Stimulated activated CD4-positive, alpha-beta T cell treated with anti-CD3 and anti-CD28 coated beads, TNF-alpha, amount 100 ng/mL, for 1 hour (primary cell): ENCODE results near the gene IL1RN.

Source experiments
- DNase-seq, 3 donors: peaks; one replicate each; pipeline ENCODE4 v3.0.0-alpha.2; 2020; ENCODE audit warnings: low read depth in 3 of 3, low spot score in 1 of 3

Gene IL1RN

DNA sequence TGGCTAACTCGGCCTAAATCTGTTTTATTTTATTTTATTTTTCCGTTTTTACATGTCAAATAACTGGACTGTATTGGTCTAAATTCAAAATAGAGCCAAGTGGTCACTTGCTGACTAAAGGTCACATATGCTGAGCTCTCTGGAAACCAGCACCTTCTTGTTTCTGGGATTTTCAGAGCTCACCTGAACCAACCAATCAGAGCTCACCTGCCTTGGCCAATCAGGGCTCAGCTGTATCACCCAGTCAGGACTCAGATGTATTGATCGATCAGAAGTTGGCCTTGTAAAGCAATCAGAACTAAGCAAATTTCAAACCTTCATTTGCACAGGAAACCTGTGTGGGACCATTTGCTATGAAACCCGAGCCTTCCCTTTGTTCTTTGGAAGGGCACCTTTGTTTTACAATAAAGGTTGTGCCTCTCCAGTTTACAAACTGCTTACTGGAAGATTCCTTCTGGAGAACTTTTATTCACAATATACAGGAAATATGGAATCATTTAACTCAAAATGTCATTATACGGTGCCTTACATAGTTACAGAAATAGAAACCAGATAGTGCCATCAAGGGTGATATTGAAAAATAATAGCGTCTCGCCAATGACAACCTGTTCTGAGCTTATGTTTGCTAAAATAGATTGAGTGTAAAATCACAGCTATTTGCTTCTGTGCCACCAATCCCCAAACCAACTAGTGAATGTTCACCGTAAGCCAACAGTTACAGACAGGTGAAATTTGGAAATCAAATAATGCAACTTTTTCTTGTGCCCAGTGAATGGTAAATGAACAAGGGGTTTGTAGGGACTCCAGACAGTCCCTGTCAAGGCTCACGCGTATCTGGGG, 29.1 kb downstream of the IL1RN start:
- no peak for DNase-seq

DNA sequence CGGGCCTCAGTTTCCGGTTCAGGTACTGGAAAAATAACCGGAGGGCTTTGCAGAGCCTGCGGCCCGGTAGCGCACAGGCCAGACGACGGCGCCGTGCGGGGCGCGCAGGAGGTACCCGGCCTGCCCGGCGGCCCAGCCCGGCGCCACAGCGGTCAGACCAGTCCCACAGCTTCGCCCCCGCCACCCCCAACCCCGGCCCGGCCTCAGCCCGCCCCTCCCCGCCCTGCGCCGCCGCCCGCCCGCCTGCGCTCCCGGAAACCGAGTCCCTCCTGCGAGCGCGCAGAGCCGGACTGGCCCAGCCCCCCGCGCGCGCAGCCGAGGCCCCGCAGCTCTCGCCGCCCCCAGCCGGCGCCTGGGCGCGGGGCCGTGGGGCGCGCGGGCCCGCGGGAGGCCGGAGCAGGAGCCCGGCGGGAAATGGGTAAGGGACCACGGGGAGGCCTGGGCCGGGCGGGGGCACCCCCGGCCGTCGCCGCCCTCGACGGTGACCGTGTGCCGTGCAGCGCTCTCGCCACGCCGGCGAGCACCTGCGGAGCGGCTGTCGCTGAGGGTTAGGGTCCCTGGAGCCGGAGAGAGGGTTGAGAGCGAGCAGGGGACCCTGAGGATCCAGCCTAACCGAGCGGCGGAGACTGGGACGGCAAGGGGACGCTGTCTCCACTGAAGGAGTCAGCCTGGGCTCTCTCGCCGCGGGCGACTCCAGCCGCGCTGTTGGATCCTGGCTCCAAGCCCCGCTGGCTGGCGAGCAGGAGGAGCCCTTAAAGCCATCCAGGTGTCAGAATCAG, 29.9 kb downstream of the IL1RN start:
- DNase-seq: no peak

- no peak for DNase-seq
Observed at GRCh38 chr2:113157897-113158753, 30.7 kb downstream of the IL1RN start.

- DNase-seq: no peak
Observed at GRCh38 chr2:113158884-113159553, 31.6 kb downstream of the IL1RN start.

DNA sequence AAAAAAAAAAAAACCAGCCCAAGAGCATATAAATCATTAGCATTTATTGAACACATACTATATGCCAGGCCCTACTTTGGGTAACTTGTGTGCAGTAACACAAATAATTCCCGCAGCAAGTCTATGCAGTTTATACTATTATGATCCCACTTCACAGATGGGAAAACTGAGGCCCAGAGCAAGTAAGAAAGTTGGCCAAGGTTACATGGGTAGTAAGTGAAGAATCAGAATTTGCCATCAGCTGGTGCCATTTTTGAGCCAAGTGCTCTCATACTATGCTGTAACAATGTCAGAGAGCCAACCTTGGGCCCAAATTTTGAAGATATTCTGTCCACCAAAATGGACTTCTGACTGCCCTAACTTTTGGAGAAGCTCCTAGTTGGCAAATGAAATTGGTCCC, 32.9 kb downstream of the IL1RN start:
- no peak for DNase-seq

DNA sequence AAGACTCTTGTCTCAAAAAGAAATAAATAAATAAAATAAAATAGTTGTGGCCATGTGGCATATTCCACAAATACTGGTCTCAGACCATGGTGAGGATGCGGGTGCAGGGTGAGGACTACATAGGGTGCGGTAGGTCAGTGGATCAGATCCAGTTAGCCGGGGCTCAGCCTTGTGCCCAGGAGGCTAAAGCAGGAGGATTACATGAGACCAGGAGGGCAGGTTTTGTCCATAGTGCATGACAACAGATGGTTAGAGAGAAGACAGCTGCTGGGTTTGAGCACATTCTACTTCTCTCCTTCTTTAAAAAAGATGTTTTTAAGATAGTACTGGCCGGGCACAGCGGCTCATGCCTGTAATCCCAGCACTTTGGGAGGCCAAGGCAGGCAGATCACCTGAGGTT, 33.6 kb downstream of the IL1RN start:
- no peak for DNase-seq

GRCh38 chr2:113162173-113162572, 34.8 kb downstream of the IL1RN start:
- no peak for DNase-seq

GRCh38 chr2:113162869-113163268, 35.5 kb downstream of the IL1RN start:
- no peak for DNase-seq

DNA sequence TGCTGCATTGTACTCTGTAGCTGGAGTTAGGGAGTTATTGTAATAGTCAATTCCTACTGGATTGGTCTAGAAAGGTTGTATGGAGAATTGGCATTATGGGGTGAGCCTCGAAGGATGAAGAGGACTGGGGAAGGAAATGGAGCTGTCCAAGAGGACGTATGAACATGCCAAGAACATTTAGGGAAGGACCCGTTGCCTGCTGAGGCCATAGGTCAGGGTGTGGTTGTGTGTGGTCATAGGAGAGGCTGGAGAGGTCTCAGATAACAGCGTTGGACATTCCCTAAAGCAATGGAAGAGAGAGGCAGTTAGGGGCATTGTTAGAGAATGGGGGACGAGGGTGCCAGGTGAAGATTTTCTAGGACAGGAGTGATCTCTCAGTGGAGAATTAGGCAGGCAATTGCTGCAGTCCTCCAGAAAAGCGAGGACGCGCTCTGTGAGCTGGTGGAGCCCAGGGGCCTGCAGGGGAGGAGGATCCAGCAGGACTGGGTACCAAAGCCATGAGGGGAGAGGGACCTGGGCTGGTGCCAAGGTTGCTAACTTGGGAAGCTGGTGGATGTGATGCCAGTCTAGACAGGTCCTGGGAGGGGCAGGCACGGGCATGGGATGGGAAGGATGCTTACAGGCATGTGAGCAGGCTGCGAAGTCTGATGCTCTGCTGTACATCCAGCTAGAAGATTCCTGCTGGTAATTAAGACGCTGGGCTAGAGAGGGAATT, 37.0 kb downstream of the IL1RN start:
- no peak for DNase-seq

DNA sequence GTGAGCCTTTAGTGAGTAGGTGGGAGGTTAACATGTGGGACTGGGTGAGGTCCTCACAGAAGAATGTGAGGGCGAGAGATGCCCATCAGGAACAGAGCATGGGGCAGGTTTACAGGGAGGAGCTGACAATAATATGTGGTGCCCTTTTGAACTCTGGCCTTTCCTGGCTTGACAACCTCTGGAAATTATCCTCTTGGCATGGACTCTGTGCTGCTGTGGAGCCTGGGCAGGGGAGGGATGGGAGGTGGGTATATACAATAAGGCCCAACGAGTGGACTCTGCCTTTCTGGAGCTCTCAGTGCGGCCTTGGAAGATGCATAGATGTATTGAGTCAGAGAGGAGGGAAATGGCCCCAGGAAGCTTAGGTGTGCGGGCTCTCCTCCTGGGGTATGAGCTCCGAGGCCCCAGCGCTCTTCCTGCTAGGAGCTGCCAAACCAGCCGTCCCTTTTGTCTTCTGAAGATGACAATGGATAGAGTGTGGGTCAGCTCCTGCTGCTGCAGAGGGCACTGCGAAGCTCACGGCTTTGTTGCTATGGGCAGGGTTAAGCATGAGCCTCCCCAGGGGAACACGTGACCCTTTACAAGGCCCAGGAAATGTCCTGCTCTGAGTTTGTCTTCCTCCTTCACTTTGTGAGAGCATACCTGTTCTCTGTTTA, 37.7 kb downstream of the IL1RN start:
- DNase-seq: no peak

DNA sequence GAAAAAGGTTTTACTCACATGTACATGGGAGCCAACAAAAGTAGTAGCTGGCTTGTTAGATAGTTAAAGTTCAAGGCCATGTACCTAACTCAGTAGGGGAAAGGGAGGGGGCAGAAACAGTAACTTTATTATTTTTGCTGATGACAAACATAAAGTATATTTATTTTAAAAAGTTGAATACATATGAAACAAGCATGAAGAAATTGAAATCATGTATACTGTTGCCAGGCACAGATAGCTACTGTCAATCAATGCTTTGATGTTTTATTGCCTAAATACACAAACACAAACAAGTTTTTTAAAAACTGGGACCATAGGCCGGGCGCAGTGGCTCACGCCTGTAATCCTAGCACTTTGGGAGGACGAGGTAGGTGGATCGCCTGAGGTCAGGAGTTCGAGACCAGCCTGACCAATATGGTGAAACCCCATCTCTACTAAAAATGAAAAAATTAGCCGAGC, 38.8 kb downstream of the IL1RN start:
- no peak for DNase-seq

- no peak for DNase-seq
Observed at GRCh38 chr2:113167115-113167932, 39.9 kb downstream of the IL1RN start.

DNA sequence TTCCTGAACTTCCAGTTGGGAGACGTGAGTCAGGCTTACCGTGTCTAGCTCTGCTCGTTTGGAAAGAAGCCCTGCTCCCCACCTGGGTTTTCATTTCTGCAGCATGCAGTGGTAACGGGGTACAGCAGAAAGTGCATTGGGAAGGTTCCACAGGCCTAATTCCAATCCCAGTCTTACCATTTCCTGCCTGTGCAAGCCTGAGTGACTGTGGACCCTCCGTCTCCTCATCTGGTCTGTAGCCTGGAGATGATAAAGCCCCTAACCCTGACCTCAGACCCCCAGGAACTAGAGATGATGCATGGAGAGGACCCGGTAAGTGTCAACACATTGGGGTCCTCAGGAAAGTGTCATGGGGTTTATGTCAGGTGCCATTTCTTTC, 40.6 kb downstream of the IL1RN start:
- no peak for DNase-seq

DNA sequence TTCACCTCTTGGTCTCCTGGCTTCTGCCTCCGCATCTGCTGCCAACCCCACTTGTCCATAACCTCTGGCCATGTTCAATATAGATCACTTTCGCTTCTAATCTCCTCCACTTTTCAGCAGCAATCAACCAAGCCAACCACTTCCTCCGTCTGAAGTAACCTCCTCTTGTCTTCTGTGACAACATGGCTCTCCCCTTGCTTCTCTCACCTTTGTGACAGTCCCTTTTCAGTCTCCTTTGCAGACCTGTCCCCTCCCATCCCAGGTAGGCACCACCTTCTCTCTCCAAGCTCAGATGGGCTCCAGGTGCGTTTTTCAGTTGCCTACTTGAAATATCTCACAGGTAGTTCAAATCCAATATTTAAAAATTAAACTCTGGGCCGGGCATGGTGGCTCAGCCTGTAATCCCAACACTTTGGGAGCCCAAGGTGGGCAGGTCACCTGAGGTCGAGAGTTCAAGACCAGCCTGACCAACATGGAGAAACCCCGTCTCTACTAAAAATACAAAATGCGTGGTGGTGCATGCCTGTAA, 41.7 kb downstream of the IL1RN start:
- no peak for DNase-seq

- DNase-seq: no peak
Observed at GRCh38 chr2:113169586-113169985, 42.2 kb downstream of the IL1RN start.

DNA sequence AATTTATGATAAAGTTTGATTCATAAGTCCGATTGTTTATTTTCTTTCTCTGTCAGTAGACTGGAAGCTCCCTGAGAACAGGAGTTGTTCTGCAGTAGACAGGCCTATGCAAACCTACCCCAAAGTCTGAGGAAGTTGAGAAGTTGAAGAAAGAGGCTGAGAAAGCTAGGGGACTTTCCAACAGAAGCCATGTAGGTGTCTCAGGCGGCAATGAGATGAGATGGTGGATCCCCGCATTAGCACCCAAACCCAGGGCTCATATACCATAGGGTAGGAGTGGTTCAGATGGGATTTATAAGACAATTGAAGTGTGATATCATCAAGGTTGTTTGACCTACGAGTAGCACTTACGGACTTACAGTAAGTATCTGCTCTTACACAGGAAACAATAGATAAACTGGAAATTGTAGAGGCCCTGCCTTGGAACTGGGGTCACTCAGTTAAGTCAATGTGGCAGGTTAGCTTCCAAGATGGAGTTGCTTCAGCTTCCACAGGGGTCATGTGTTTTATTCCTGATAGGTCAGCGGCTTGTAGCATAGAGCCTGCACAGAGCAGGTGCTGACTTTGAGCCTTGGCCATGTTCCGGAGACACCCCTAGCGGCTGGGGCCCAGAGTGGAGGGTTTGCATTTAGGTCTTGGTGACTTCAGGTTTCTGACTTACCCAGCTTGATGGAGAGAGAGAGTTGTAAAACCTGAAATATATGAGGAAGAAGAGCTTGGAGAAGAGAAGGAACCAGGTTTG, 44.1 kb downstream of the IL1RN start:
- no peak for DNase-seq

DNA sequence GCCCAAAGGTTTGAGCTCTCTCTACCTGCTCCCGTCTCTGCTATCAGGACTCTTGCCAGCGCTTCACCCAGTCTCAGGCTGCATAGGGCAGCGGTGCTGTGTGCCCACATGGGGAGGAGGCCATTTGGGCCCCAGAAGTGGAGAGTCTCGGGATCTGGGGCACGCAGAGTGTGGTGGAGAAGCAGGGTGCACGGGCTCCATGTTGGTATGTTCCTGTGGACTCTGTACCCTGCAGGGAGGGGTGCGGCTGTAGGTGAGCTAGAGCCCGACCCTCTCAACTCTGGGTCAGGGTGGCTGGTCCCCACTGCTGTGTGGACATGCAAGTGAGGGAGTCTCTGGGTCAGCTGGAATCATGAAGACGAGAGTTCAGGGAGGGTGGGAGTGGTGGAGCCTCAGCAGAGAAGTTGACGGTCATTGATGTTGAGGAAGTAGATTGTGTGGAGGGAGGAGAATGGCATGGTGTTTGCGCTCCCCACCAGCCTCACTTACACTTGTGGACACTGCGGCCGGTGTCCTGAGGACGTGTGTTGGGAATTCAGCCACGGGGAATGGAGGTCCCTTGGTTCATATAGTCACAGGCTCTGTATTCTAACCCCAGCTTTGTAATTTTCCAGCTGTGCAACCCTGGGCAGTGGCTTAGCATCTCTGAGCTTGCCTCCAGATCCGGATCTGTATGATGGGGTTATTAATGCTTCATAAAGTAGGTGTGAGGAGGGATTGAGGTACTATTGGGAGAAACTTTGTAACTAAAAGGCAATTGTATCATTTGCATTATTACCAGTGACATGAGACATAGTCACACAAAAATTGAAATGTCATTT, 45.5 kb downstream of the IL1RN start:
- no peak for DNase-seq
